HG03097 (cell line): ENCODE measurements around the gene DRC3.
"Not testable (repeated sequence)": the region's sequence is repeated elsewhere in the genome, so short reads cannot be mapped to it uniquely, and the experiment has no call there.

Source experiments
- ATAC-seq: cut with Tn5 transposase; IDR thresholded peaks from one replicate; pipeline ENCODE4 v1.9.1; 2021; ENCODE audit not compliant: unreplicated experiment, low FRiP score

The DRC3 gene

GRCh38 chr17:17988427-17988945, 15.8 kb downstream of the DRC3 start:
- ATAC-seq, result no peak

DNA sequence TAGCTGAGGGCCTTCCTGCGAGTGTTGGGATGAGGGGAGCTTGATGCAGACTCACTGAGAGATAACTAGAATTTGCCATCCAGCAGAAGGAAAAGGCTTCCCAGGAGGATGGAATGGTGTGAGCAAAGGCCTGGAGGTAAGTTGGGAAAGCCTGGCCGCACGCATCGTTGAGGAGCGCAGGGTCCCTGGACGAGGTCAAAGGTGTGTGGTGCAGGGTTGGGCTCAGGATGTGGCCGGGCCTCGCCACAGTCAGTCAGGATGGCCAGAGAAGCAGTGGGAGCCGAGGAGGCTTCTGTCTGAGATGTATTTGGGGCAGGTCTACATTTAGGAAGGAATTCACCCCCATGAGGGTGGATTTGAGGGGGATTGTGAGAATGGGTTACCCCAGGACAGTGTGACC, 16.4 kb downstream of the DRC3 start:
- ATAC-seq, result no peak

DNA sequence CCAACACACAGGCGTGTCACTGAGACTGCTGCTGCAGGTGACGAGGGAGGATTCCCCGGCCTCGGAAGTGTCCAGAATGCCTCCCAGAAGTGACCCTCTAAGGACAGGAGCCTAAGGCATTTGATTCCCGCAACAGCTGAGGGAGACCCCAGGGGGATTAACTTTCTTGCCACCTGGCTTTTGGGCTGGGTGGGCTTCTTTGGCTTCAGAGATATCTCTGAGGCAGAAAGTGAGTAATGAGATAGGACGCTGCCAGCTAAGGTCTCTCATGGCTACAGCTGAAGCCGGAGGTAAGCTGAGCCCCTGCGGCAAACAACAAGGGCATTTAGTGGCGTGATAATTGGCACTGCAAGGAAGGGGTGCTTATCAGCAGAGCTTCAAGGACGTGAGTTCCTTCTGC, 17.0 kb downstream of the DRC3 start:
- ATAC-seq, result no peak

DNA sequence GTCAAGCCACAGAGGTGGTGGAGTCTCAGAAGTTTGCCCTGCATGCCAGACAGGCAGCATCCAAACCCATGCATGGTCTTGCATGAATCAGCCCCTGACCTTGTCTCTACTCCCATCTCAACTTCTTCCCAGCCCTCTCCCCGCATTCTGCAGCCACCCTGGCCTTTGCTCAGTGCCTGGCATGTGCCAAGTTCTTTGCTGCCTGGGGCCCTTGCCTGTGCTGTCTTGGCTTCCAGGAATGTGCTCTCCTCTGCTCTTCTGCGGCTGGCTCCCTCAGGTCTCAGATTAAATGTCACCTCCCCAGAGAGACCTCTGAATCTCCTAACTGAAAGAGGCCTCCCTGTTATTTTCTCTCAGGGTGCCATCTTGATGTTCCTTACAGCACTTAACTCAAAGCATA, 17.6 kb downstream of the DRC3 start:
- ATAC-seq, result no peak

GRCh38 chr17:17993366-17993765, 20.7 kb downstream of the DRC3 start:
- ATAC-seq, result no peak

GRCh38 chr17:17993852-17994251, 21.2 kb downstream of the DRC3 start:
- ATAC-seq, result no peak

DNA sequence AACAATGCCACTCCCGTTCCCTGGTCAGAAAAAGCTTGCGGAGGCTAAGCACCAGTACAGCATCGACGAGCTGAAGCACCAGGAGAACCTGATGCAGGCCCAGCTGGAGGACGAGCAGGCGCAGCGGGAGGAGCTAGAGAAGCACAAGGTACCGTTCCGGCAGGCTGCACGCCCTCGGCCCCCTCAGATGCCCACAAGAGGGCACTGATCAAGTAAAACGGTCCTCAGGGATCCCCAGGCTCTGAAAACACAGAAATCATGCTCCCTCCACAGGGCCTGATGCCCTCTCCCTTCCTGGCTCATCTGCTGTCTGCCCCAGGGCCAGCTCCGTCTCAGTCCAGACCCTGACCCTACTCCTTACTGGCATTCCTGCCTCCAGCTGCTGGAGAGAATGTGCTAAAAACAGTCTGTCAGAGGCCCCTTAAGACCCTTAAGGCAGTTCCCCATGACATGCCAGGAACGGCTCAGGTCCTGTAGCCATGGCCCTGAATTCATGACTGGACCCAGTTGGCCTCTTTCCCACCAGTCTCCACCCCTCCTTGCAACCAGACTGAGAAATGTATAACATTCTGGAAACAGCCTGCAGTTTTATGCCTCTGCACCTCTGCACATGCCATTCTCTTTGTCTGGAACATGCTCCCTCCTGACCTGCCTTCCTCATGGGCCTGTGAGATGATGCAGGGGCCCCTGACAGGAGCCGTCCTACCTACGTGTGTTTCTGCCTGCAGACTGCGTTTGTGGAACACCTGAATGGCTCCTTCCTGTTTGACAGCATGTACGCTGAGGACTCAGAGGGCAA, 21.8 kb downstream of the DRC3 start:
- ATAC-seq, result no peak

DNA sequence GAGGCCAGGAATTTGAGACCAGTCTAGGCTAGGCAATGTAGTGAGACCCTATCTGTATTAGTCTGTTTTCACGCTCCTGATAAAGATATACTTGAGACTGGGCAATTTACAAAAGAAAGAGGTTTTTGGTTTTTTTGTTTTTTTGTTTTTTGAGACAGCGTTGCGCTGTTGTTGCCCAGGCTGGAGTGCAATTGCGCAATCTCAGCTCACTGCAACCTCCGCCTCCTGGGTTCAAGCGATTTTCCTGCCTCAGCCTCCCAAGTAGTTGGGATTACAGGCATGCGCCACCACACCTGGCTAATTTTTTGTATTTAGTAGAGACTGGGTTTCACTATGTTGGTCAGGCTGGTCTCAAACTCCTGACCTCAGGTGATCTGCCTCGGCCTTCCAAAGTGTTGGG, 23.2 kb downstream of the DRC3 start:
- ATAC-seq, result not testable (repeated sequence)

- no peak for ATAC-seq
Observed at GRCh38 chr17:17998934-17999333, 26.3 kb downstream of the DRC3 start.

- ATAC-seq, result no peak
Observed at GRCh38 chr17:17999364-18000029, 26.8 kb downstream of the DRC3 start.

GRCh38 chr17:18000030-18000408, 27.4 kb downstream of the DRC3 start:
- no peak for ATAC-seq

DNA sequence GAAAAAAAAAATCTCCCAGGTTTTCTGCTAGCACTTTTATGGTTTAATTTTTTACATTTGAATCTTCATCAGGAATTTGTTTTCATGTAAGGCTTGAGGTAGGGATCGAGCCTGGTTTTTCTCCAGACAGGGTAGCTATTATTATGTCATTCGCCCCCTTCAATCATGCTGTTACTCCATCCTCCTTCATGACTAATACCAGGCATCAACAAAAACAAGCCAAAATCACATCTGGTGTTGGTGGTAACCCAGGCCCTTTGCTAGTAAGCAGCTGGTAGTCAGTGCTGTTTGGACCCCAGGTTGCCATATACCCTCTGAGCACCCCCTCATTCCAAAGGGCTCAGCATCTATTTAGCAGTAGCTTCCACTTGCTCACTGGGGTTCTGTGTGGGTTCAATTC, 29.5 kb downstream of the DRC3 start:
- no peak for ATAC-seq

DNA sequence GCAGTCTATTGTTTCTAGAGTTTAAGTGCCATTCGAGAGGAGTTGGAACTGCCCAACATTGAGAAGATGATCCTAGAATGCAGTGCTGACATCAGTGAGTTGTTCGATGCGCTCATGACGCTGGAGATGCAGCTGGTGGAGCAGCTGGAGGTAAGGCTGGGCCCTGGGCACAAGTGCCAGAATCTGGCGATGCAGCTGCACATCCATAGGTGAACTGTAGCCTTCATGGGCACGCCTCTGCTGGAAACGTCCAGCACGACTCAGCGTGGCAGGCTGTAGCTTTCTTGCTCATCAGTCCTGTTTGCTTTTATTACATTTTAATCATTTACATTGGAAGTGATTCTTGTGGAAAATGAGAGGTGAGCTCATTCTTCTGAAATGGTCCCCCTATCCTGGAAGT, 31.7 kb downstream of the DRC3 start:
- no peak for ATAC-seq

DNA sequence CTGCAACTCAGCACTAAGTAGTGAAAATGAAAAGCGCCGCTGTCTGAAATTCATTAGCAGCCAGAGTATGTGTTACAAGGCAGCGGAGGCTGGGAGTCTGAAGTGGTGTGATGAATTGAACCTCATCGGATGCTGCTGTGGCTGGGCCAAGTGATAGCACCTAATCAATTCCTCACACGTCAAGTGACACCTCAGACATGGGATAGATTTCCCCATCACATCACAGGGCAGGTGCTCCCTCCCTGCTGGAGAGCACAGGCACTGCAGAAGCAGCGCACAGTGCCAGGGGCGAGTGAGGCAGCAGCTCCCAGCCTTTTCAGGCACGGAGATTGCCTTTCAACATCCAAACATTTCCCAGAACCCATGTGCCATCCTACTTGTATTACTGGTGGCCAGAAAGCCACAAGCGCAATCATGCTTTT, 32.2 kb downstream of the DRC3 start:
- no peak for ATAC-seq

GRCh38 chr17:18005496-18005895, 32.8 kb downstream of the DRC3 start:
- no peak for ATAC-seq

DNA sequence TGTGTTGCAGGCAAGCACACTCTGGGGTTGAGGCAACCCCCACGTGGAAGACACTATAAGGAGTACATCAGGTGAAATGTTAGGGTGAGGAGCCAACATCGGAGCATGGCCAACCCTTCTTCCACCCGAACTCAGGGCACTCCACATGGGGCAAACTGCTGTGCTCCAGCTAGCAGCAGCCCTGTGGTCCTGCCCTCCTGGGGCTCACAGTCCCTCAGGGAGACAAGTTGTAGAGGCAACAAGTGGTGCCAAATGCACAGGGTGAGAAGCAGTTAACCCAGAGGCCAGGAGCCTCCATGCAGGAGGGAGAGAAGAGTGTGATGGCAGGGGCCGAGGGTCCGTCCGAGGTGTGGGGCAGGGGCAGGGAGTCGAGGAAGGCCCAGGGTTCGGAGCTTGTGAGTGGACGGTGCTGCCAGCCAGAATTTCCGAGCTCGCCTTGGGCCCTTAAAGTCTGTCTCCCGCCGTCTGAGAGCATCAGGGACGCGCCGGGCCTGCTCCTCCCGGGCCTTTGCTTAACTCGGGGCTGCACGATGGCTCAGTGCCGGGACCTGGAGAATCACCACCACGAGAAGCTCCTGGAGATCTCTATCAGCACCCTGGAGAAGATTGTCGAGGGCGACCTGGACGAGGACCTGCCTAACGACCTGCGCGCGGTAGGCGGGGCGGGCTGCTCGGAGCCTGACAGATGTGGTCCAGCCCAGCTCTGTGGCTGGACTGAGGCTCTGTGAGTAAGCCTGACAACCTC, 34.0 kb downstream of the DRC3 start:
- no peak for ATAC-seq

- ATAC-seq, result no peak
Observed at GRCh38 chr17:18008496-18009268, 36.0 kb downstream of the DRC3 start.

DNA sequence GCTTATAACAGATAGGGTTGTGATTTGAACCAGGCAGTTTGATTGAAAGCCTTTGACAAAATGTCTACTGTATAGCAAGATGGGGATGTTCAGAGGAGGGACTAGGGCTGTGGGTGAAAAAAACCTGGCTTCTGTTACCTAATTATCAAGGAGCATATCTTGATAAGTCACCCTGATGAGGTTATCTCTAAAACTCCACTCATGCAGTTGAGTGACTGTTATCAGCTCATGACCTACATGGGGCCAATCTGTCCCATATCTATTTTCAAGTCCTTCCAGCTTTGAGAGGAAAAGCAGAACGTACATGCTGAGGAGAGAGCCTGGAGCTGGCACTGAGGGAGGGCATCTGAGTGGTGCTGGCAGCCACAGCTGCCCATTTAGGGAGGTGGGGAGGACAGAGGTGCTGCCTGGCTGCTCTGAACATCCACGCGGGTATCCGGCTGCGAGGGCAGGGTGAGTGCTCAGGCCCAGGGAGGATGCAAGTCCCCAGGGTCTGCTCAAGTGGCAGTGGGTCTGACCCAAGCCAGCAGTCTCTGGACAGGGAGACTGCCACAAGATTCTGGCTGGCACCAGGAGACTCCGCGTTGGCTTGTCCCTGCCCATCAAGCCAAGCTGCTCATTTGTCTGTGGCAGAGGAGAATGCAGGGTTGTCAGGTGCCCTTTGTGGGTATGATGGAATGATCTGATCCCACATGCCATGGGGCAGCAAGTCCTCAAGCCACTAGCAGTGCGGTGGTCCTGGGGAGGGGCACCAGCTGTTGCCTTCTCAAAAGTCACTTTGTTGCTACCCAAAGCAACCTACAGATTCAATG, 37.2 kb downstream of the DRC3 start:
- no peak for ATAC-seq

GRCh38 chr17:18011286-18011685, 38.6 kb downstream of the DRC3 start:
- ATAC-seq, result no peak

GRCh38 chr17:18014006-18014405, 41.3 kb downstream of the DRC3 start:
- no peak for ATAC-seq
